Lung microvascular endothelial cell (primary cell): ENCODE data around the gene PDE7B. TPM values are rescaled to one million over a fixed set of nuclear protein-coding genes. Genes with fewer than 3 reads are reported as not detected.
A peak's percentile ranks its signal among the peaks of the same experiment; 100 is the strongest.

Source experiments
- DNase-seq, 2 donors: peaks; one replicate each; pipeline versions ENCODE4 v3.0.0 to v3.0.0-alpha.2; 2010; ENCODE audit warnings: low read depth in 2 of 2
- total RNA-seq: library from RNA; depleted of rRNA; stranded (reverse); fragments of >200 nt; gene quantifications from 2 replicates; pipeline ENCODE4 v1.2.1, GENCODE V29; 2014

The PDE7B gene
- total RNA-seq, 1 donor from 2014 or later = 19.4 TPM

- no peak for DNase-seq
Measured at GRCh38 chr6:135932651-135933050, 81.2 kb downstream of the PDE7B start.

GRCh38 chr6:135935941-135936601 is 84.6 kb downstream of the PDE7B start:
- DNase-seq = peak in 1 of 2 donors; percentile 12

GRCh38 chr6:135936606-135937005 is 85.1 kb downstream of the PDE7B start:
- peak in 1 of 2 donors; percentile 70 for DNase-seq

GRCh38 chr6:135937106-135937505 is 85.6 kb downstream of the PDE7B start:
- DNase-seq = no peak

GRCh38 chr6:135938576-135939207 is 87.2 kb downstream of the PDE7B start:
- peak; percentile 15 to 17 for DNase-seq

- DNase-seq = peak in 1 of 2 donors; percentile 9
Measured at GRCh38 chr6:135939208-135939591, 87.7 kb downstream of the PDE7B start.

- no peak for DNase-seq
Measured at GRCh38 chr6:135940616-135941167, 89.2 kb downstream of the PDE7B start.

GRCh38 chr6:135941275-135942025 is 89.9 kb downstream of the PDE7B start:
- DNase-seq = no peak

GRCh38 chr6:135944120-135944519 is 92.6 kb downstream of the PDE7B start:
- DNase-seq = no peak

GRCh38 chr6:135946674-135947073 is 95.2 kb downstream of the PDE7B start:
- no peak for DNase-seq

GRCh38 chr6:135950669-135951068 is 99.2 kb downstream of the PDE7B start:
- DNase-seq = no peak

GRCh38 chr6:135951169-135951568 is 99.7 kb downstream of the PDE7B start:
- DNase-seq = no peak

GRCh38 chr6:135953818-135954217 is 102.3 kb downstream of the PDE7B start:
- DNase-seq = no peak

GRCh38 chr6:135955099-135955498 is 103.6 kb downstream of the PDE7B start:
- no peak for DNase-seq

- no peak for DNase-seq
Measured at GRCh38 chr6:135962731-135963130, 111.2 kb downstream of the PDE7B start.

- no peak for DNase-seq
Measured at GRCh38 chr6:135970750-135971149, 119.2 kb downstream of the PDE7B start.

- no peak for DNase-seq
Measured at GRCh38 chr6:135971351-135971750, 119.8 kb downstream of the PDE7B start.

- no peak for DNase-seq
Measured at GRCh38 chr6:135972150-135972549, 120.6 kb downstream of the PDE7B start.

GRCh38 chr6:135972586-135972985 is 121.1 kb downstream of the PDE7B start:
- DNase-seq = no peak

GRCh38 chr6:135974426-135974825 is 122.9 kb downstream of the PDE7B start:
- no peak for DNase-seq

- DNase-seq = no peak
Measured at GRCh38 chr6:135976585-135976984, 125.1 kb downstream of the PDE7B start.

- DNase-seq = no peak
Measured at GRCh38 chr6:135983093-135983492, 131.6 kb downstream of the PDE7B start.
